ENCODE results near the gene BBIP1.

The BBIP1 gene

GRCh38 chr10:110901954-110902819 lies 16.8 kb downstream of the BBIP1 start:
- no peak overlapping the region for H3K4me3 ChIP-seq (ENCODE audit: low read depth, low read length)
- no peaks in the 10 kb centered on the region for H3K9me3 ChIP-seq (ENCODE audit: severe bottlenecking)
- no peak for DNase-seq
- TF ChIP-seq, protein P1, sequence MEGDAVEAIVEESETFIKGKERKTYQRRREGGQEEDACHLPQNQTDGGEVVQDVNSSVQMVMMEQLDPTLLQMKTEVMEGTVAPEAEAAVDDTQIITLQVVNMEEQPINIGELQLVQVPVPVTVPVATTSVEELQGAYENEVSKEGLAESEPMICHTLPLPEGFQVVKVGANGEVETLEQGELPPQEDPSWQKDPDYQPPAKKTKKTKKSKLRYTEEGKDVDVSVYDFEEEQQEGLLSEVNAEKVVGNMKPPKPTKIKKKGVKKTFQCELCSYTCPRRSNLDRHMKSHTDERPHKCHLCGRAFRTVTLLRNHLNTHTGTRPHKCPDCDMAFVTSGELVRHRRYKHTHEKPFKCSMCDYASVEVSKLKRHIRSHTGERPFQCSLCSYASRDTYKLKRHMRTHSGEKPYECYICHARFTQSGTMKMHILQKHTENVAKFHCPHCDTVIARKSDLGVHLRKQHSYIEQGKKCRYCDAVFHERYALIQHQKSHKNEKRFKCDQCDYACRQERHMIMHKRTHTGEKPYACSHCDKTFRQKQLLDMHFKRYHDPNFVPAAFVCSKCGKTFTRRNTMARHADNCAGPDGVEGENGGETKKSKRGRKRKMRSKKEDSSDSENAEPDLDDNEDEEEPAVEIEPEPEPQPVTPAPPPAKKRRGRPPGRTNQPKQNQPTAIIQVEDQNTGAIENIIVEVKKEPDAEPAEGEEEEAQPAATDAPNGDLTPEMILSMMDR (IDR thresholded peaks at IDR 0.05; ENCODE audit: low read depth, low read length): no peak
- no peaks in the 10 kb centered on the region for H3K27me3 ChIP-seq (ENCODE audit: insufficient read depth, low read depth, severe bottlenecking)
- peaks cover 14% of the 10 kb centered on the region for H3K36me3 ChIP-seq
- no peak overlapping the region for H3K27ac ChIP-seq

DNA sequence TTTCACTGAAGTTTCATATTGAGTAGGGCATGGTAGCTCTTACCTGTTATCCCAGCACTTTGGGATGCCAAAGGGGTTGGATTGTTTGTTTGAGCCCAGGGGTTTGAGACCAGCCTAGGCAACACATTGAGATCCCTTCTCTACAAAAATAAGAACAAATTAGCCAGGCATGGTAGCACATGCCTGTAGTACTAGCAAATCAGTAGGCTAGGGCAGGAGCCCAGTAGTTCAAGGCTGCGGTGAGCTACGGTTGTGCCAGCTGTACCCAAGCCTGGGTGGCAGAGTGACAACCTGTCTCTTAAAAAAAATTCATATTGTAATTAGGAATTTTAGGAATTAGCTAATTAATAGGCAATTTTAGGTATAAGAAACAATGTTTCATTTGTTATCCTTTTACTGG lies 18.0 kb downstream of the BBIP1 start:
- Histone ChIP-seq H3K9me3 (ENCODE audit: severe bottlenecking) (no peaks in the 10 kb centered on the region), H3K36me3 (peaks cover 22% of the 10 kb centered on the region), H3K27me3 (ENCODE audit: insufficient read depth, low read depth, severe bottlenecking) (no peaks in the 10 kb centered on the region), H3K4me3 (ENCODE audit: low read depth, low read length) (no peak overlapping the region), H3K27ac (no peak overlapping the region)
- DNase-seq: no peak
- TF ChIP-seq, protein P1 (IDR thresholded peaks at IDR 0.05; ENCODE audit: low read depth, low read length): no peak

- TF ChIP-seq, protein P1 (IDR thresholded peaks at IDR 0.05; ENCODE audit: low read depth, low read length): no peak
- DNase-seq: no peak
- H3K4me3 ChIP-seq (ENCODE audit: low read depth, low read length): no peak overlapping the region
- H3K27ac ChIP-seq: no peak overlapping the region
- H3K36me3 ChIP-seq: peaks cover 34% of the 10 kb centered on the region
- no peaks in the 10 kb centered on the region for H3K27me3 ChIP-seq (ENCODE audit: insufficient read depth, low read depth, severe bottlenecking)
- no peaks in the 10 kb centered on the region for H3K9me3 ChIP-seq (ENCODE audit: severe bottlenecking)
These were observed 20.6 kb downstream of the BBIP1 start for GRCh38 chr10:110898391-110898790.

- Histone ChIP-seq H3K4me3 (ENCODE audit: low read depth, low read length) (no peak overlapping the region), H3K36me3 (peaks cover 45% of the 10 kb centered on the region), H3K27ac (no peak overlapping the region), H3K27me3 (ENCODE audit: insufficient read depth, low read depth, severe bottlenecking) (no peaks in the 10 kb centered on the region), H3K9me3 (ENCODE audit: severe bottlenecking) (no peaks in the 10 kb centered on the region)
- no peak for DNase-seq
- TF ChIP-seq, protein P1 (IDR thresholded peaks at IDR 0.05; ENCODE audit: low read depth, low read length): no peak
These were observed 21.8 kb downstream of the BBIP1 start for GRCh38 chr10:110897184-110897583.

- H3K36me3 ChIP-seq: peaks cover 47% of the 10 kb centered on the region
- DNase-seq: no peak
- TF ChIP-seq, protein P1 (IDR thresholded peaks at IDR 0.05; ENCODE audit: low read depth, low read length): no peak
These were observed 25.3 kb downstream of the BBIP1 start for GRCh38 chr10:110893559-110894179.

More at GRCh38 chr10:110893559-110894179, 25.3 kb downstream of the BBIP1 start:
- H3K4me3 ChIP-seq (ENCODE audit: low read depth, low read length): no peak overlapping the region
- no peaks in the 10 kb centered on the region for H3K27me3 ChIP-seq (ENCODE audit: insufficient read depth, low read depth, severe bottlenecking)
- no peak overlapping the region for H3K27ac ChIP-seq
- H3K9me3 ChIP-seq (ENCODE audit: severe bottlenecking): no peaks in the 10 kb centered on the region
